NB4 (cell line): ENCODE results near the gene INF2.

Experiments used
- DNase-seq: peaks from one replicate; pipeline ENCODE4 v3.0.0; 2010; ENCODE audit warnings: low read depth
- H3K4me3 ChIP-seq: one replicate; pipeline ENCODE4 v1.5.1; 2011; ENCODE audit warnings: mild to moderate bottlenecking, low read depth, low read length, moderate library complexity
- CTCF ChIP-seq: IDR thresholded peaks from one replicate; pipeline ENCODE4 v1.5.1; 2012; ENCODE audit warnings: low read depth, low read length
- MAX ChIP-seq: IDR thresholded peaks from 2 replicates; pipeline ENCODE4 v1.6.1; 2011; ENCODE audit warnings: low read depth, low read length
- MYC ChIP-seq: IDR thresholded peaks from 2 replicates; pipeline ENCODE4 v1.6.1; 2011; ENCODE audit warnings: low read depth, low read length
- POLR2A ChIP-seq: IDR thresholded peaks from 2 replicates; pipeline ENCODE4 v1.6.1; 2011; ENCODE audit warnings: mild to moderate bottlenecking; ENCODE audit not compliant: insufficient read length; ENCODE audit errors: extremely low read depth

The INF2 gene

GRCh38 chr14:104732355-104732804 lies 43.0 kb downstream of the INF2 start:
- no peak for TF ChIP-seq POLR2A
- TF ChIP-seq MAX: no peak
- DNase-seq: no peak
- no peak overlapping the region for H3K4me3 ChIP-seq

- TF ChIP-seq MAX (no peak), POLR2A (no peak)
- no peak for DNase-seq
- no peak overlapping the region for H3K4me3 ChIP-seq
Measured at GRCh38 chr14:104732931-104733681, 43.7 kb downstream of the INF2 start.

- no peak for DNase-seq
- no peak for TF ChIP-seq MYC
- no peak for TF ChIP-seq CTCF
- TF ChIP-seq POLR2A: no peak
- TF ChIP-seq MAX: no peak
- no peak overlapping the region for H3K4me3 ChIP-seq
Measured at GRCh38 chr14:104734051-104734587, 44.7 kb downstream of the INF2 start.

GRCh38 chr14:104734601-104734990 lies 45.2 kb downstream of the INF2 start:
- TF ChIP-seq MAX (no peak), MYC (no peak), CTCF (no peak), POLR2A (no peak)
- H3K4me3 ChIP-seq: no peak overlapping the region
- no peak for DNase-seq

GRCh38 chr14:104734991-104735779 lies 45.8 kb downstream of the INF2 start:
- DNase-seq: no peak
- H3K4me3 ChIP-seq: no peak overlapping the region
- TF ChIP-seq MYC (no peak), MAX (peak; percentile 49), POLR2A (no peak)

GRCh38 chr14:104735830-104736642 lies 46.6 kb downstream of the INF2 start:
- TF ChIP-seq MYC: 0 out of 2 replicates have a peak, but pooled peaks have one; percentile 2
- no peak for TF ChIP-seq CTCF
- peak; percentile 24 for TF ChIP-seq POLR2A
- TF ChIP-seq MAX: peak; percentile 63
- peak; percentile 83 for DNase-seq
- H3K4me3 ChIP-seq: no peak overlapping the region
